ENCODE measurements around the gene FGFR2.

DNA sequence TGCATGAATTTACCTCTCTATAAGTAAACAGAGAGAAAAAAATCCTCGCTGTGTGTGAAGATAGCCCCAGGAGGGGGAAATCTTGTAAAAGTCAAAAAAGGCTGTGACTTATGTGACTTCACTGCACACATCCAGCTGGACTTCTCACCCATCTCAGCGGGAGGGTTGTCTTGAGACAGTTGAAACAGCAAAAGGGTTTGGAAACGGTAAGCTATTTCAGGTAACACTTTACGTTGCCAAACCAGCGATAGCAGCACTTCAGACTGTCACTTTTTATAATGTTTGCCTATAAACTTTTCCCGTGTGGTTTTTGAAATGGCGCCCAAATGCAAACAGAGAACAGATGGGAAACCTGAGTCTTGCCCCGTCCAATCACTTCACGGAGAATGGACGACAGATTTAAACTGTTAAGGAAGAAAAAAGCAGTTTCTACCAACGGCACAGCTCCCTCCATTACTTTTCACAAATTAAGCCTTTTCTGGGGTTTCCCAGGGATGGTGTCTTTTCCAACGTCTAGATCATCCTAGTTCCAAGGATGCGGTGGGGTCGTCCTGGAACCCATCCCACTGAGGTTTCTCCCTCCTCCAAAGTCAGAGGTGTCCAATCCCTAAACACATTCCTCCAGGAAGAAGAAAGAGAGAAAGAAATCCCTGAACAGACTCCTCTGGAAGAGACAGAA, 25.2 kb downstream of the FGFR2 start:
- TF ChIP-seq, protein P1, sequence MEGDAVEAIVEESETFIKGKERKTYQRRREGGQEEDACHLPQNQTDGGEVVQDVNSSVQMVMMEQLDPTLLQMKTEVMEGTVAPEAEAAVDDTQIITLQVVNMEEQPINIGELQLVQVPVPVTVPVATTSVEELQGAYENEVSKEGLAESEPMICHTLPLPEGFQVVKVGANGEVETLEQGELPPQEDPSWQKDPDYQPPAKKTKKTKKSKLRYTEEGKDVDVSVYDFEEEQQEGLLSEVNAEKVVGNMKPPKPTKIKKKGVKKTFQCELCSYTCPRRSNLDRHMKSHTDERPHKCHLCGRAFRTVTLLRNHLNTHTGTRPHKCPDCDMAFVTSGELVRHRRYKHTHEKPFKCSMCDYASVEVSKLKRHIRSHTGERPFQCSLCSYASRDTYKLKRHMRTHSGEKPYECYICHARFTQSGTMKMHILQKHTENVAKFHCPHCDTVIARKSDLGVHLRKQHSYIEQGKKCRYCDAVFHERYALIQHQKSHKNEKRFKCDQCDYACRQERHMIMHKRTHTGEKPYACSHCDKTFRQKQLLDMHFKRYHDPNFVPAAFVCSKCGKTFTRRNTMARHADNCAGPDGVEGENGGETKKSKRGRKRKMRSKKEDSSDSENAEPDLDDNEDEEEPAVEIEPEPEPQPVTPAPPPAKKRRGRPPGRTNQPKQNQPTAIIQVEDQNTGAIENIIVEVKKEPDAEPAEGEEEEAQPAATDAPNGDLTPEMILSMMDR (IDR thresholded peaks at IDR 0.05), result no peak
- no peak for TF ChIP-seq POLR2A (IDR thresholded peaks at IDR 0.05)
